ENCODE data around the gene ARHGEF33. TPM values are rescaled to one million over a fixed set of nuclear protein-coding genes. Genes with fewer than 3 reads are reported as not detected.
"Not testable (repeated sequence)": the region's sequence is repeated elsewhere in the genome, so short reads cannot be mapped to it uniquely, and the experiment has no call there.

The ARHGEF33 gene
- total and polyA plus RNA-seq, 7 donors: 0.41 to 2.2 (median 1.4) TPM; not detected in 2

DNA sequence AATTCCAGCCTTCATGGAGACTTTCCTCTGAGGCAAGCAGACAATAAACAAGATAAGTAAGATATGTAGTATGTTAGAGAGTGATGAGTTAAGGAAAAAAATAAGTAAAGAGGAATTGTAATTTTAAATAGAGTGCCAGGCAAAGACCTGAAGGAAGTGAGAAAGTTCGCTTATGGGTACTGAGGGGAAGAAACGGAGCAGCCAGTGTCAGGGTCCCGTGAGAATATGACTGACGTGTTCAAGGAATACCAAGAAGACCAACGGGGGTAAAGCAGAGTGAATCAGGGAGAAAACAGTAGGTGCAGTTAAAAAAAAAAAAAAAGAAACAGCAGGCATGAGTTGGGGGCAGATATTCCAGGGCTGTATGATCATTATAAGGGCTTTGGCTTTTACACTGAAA, 45.1 kb downstream of the ARHGEF33 start:
- H3K4me1 ChIP-seq: no peaks in the 10 kb centered on the region
- TF ChIP-seq POLR2A (IDR thresholded peaks at IDR 0.05) (no peak), EP300 (IDR thresholded peaks at IDR 0.05) (no peak), POLR2AphosphoS5 (IDR thresholded peaks at IDR 0.05) (no peak), CTCF (IDR thresholded peaks at IDR 0.05) (no peak)
- WGBS, 2 donors: 73 to 90% methylated on average over 5 of the region's 5 CpGs
- H3K9me3 ChIP-seq: no peaks in the 10 kb centered on the region
- no peaks in the 10 kb centered on the region for H3K27me3 ChIP-seq
- intact Hi-C loops (cut with DNase I): no loop called here
- H3K27ac ChIP-seq: no peak overlapping the region
- no peak overlapping the region for H3K4me3 ChIP-seq
- no peak for DNase-seq
- H3K36me3 ChIP-seq: no peaks in the 10 kb centered on the region

DNA sequence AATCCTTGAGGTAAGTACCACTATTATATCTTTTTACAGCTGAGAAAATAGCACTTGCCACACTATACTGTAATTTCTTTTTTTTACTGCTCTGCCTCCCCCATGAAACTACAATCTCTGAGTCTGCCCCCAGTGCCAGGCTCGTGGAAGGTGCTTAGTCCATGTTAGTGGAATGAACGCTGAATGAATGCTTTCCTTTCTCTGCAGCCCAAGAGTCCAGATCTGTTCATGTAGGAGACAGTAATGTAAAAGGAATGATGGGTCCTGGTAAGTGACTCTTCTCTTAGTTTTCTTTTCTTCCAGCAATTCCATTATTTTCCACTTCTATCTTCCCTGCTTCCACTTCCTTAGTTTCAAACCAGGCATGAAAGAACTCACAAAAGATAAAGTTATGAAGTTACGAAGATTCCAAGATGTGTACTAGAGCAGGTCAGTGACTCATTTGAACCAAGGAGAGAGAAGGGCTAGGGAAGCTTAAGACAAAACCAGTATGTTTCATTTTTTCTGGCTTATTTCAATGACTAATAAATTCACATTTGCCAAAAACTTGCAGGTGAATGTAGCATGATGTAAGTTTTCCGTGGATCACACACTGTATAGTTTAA, 46.0 kb downstream of the ARHGEF33 start:
- 84 to 89% methylated on average over 4 of the region's 4 CpGs for WGBS, 2 donors
- H3K36me3 ChIP-seq: no peaks in the 10 kb centered on the region
- H3K27me3 ChIP-seq: no peaks in the 10 kb centered on the region
- TF ChIP-seq POLR2A (IDR thresholded peaks at IDR 0.05): no peak
- no peak for TF ChIP-seq EP300 (IDR thresholded peaks at IDR 0.05)
- no peak for TF ChIP-seq POLR2AphosphoS5 (IDR thresholded peaks at IDR 0.05)
- TF ChIP-seq CTCF (IDR thresholded peaks at IDR 0.05): no peak
- no peak overlapping the region for H3K27ac ChIP-seq
- intact Hi-C loops (cut with DNase I): no loop called here
- no peak for DNase-seq
- no peaks in the 10 kb centered on the region for H3K9me3 ChIP-seq
- no peak overlapping the region for H3K4me3 ChIP-seq
- no peaks in the 10 kb centered on the region for H3K4me1 ChIP-seq

GRCh38 chr2:38936516-38936915, 46.8 kb downstream of the ARHGEF33 start:
- WGBS, 2 donors: 93% methylated on average over 6 of the region's 6 CpGs
- H3K4me3 ChIP-seq; DNase-seq; intact Hi-C loops (cut with DNase I); H3K36me3 ChIP-seq; H3K4me1 ChIP-seq; H3K27me3 ChIP-seq; H3K9me3 ChIP-seq; H3K27ac ChIP-seq: not testable (repeated sequence)

DNA sequence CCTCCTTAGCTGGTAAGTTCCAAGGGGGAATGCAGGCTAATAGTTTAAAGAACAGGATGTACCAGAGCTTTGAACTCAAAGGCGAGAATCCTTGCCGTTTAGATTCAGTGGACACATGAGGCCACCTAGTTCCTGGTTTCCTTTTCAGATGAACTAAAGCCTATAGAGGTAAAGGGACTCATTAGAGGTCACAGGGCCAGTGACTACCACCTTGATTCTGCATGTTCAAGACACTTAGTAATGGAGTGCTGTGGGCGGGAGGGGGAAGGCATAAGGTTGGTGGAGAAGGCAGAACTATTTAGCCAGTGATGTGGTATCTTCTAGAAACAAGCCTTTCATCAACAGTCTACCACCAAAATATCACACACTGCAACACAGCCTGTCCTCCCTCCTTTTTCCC, 47.9 kb downstream of the ARHGEF33 start:
- no peaks in the 10 kb centered on the region for H3K9me3 ChIP-seq
- no peak overlapping the region for H3K4me3 ChIP-seq
- no peaks in the 10 kb centered on the region for H3K27me3 ChIP-seq
- H3K4me1 ChIP-seq: no peaks in the 10 kb centered on the region
- no peaks in the 10 kb centered on the region for H3K36me3 ChIP-seq
- TF ChIP-seq EP300 (IDR thresholded peaks at IDR 0.05) (no peak), POLR2A (IDR thresholded peaks at IDR 0.05) (no peak), POLR2AphosphoS5 (IDR thresholded peaks at IDR 0.05) (no peak), CTCF (IDR thresholded peaks at IDR 0.05) (no peak)
- no peak overlapping the region for H3K27ac ChIP-seq
- no peak for DNase-seq
- intact Hi-C loops (cut with DNase I): no loop called here
- WGBS, 2 donors: 73 to 78% methylated on average over 3 of the region's 3 CpGs

GRCh38 chr2:38940746-38941145, 51.1 kb downstream of the ARHGEF33 start:
- H3K4me3 ChIP-seq: no peak overlapping the region
- intact Hi-C loops (cut with DNase I): no loop called here
- no peaks in the 10 kb centered on the region for H3K27me3 ChIP-seq
- H3K9me3 ChIP-seq: no peaks in the 10 kb centered on the region
- H3K36me3 ChIP-seq: no peaks in the 10 kb centered on the region
- H3K27ac ChIP-seq: no peak overlapping the region
- H3K4me1 ChIP-seq: no peaks in the 10 kb centered on the region
- DNase-seq: no peak
- WGBS, 2 donors: 79% methylated on average over 1 of the region's 1 CpG
- TF ChIP-seq POLR2A (IDR thresholded peaks at IDR 0.05) (no peak), CTCF (IDR thresholded peaks at IDR 0.05) (no peak), EP300 (IDR thresholded peaks at IDR 0.05) (no peak), POLR2AphosphoS5 (IDR thresholded peaks at IDR 0.05) (no peak)

Measured in sigmoid colon (tissue), 7 donors.